ENCODE measurements around the gene CCDC33. TPM values are rescaled to one million over a fixed set of nuclear protein-coding genes. Genes with fewer than 3 reads are reported as not detected.

CCDC33 gene
- total and polyA plus RNA-seq, 12 donors, result not detected

DNA sequence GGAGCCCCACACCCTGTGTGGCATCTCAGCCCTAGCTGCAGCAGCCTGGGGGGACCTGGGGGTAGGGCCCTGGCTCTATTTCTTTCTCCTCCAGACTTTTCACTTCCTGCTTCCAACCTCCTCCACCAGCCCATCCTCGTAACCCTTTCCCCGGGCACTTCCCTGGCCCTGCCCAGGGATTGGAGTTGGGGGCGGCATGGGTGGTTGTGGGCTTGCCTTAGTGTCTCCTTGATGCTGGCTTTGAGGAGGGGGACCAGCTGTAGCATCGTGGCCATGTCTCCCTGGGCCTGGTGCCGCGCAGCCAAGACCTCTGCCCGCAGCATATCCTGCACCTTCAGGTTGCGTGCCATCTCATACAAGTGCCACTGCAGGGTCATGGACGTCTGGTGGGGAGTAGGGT, 103.2 kb downstream of the CCDC33 start:
- Histone ChIP-seq H3K9me3 (no peaks in the 10 kb centered on the region), H3K4me3 (no peak overlapping the region), H3K27ac (no peak overlapping the region), H3K36me3 (no peaks in the 10 kb centered on the region), H3K27me3 (no peaks in the 10 kb centered on the region), H3K4me1 (no peaks in the 10 kb centered on the region)
- 93 to 96% methylated on average over 9 of the region's 9 CpGs for WGBS, 2 donors
- TF ChIP-seq, protein P1, sequence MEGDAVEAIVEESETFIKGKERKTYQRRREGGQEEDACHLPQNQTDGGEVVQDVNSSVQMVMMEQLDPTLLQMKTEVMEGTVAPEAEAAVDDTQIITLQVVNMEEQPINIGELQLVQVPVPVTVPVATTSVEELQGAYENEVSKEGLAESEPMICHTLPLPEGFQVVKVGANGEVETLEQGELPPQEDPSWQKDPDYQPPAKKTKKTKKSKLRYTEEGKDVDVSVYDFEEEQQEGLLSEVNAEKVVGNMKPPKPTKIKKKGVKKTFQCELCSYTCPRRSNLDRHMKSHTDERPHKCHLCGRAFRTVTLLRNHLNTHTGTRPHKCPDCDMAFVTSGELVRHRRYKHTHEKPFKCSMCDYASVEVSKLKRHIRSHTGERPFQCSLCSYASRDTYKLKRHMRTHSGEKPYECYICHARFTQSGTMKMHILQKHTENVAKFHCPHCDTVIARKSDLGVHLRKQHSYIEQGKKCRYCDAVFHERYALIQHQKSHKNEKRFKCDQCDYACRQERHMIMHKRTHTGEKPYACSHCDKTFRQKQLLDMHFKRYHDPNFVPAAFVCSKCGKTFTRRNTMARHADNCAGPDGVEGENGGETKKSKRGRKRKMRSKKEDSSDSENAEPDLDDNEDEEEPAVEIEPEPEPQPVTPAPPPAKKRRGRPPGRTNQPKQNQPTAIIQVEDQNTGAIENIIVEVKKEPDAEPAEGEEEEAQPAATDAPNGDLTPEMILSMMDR (IDR thresholded peaks at IDR 0.05), result no peak
- intact Hi-C loops (cut with DNase I), result no loop called here
- DNase-seq, result no peak
- no peak for ATAC-seq

DNA sequence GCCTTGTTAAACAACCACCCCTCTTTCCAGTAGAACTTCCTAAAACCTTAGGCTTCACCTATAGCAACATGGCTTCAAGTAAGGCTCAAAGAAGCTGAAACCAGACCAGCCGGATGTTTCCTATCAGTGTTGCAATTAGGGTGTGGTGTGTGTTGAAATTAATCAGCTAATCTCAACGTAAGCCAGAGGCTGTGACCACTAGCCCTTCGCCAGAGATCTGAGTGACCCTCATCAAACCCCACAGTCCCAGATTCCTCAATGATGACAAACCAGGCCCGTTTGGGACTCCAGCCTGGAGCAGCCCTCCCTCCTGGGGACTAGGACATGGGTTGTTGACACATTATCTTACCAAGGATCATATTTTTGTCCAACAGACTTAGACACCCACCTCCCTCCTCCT, 104.0 kb downstream of the CCDC33 start:
- Histone ChIP-seq H3K4me1 (no peaks in the 10 kb centered on the region), H3K27ac (no peak overlapping the region), H3K36me3 (no peaks in the 10 kb centered on the region), H3K4me3 (no peak overlapping the region), H3K9me3 (no peaks in the 10 kb centered on the region), H3K27me3 (no peaks in the 10 kb centered on the region)
- intact Hi-C loops (cut with DNase I), result no loop called here
- whole genome bisulfite sequencing, 2 donors, result 48 to 52% methylated on average over 4 of the region's 4 CpGs
- TF ChIP-seq, protein P1 (IDR thresholded peaks at IDR 0.05), result no peak
- ATAC-seq (no peak), DNase-seq (no peak)

DNA sequence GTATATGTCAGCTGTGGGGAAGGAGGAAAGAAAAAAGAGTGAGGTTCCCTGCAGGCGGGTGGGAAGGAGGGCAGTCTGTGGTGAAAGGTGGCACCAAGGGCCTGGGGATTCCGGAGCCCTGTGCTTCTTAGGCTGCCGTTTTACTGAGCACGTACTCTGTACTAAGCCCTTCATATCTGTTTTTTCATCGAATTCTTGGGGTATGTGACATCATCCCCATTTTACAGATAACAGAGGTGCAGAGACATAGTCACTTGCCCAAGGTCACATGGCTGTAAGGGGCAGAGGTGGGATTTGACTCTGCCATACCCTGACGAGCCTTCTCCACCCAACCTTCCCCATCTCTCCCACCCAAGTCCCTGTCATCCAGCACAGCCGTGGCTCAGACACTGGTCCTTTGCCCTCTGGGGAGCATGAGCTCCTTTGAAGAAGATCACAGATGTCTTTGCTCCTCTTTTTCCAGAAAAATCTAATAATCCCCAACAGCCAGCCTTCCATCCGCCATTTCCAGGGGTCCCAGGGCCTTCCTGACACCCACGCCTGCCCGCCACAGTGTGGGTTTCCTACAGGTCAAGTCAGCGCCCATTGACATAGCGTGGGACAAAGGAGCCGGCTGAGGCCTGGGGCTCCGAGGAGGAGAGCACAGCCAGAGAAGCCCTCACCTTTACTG, 107.1 kb downstream of the CCDC33 start:
- WGBS, 2 donors, result 91 to 93% methylated on average over 14 of the region's 14 CpGs
- Histone ChIP-seq H3K9me3 (no peaks in the 10 kb centered on the region), H3K4me3 (no peak overlapping the region), H3K4me1 (no peaks in the 10 kb centered on the region), H3K36me3 (no peaks in the 10 kb centered on the region), H3K27ac (no peak overlapping the region), H3K27me3 (no peaks in the 10 kb centered on the region)
- TF ChIP-seq, protein P1 (IDR thresholded peaks at IDR 0.05), result no peak
- no peak for DNase-seq
- intact Hi-C loops (cut with DNase I), result no loop called here
- no peak for ATAC-seq

DNA sequence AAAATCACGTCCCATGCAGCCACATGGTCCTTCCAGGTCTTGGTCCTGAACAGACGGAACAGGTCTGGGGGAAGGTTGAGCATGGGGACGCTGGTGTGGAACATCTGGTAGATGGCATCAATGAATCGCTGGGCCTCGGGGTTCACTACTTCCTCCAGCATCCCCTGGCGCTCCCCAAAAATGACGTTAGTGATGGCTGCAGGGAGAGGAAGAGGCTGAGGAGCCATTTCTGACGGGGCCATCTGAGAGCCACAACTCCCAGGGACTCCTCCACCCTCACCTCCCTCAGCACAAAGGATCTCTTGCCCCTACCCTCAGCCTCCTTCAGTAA, 107.6 kb downstream of the CCDC33 start:
- Histone ChIP-seq H3K36me3 (no peaks in the 10 kb centered on the region), H3K27me3 (no peaks in the 10 kb centered on the region), H3K4me1 (no peaks in the 10 kb centered on the region), H3K9me3 (no peaks in the 10 kb centered on the region), H3K27ac (no peak overlapping the region), H3K4me3 (no peak overlapping the region)
- DNase-seq (no peak), ATAC-seq (no peak)
- WGBS, 2 donors, result 90 to 92% methylated on average over 8 of the region's 8 CpGs
- intact Hi-C loops (cut with DNase I), result no loop called here
- TF ChIP-seq, protein P1 (IDR thresholded peaks at IDR 0.05), result no peak

All from heart right ventricle (tissue), 16 donors.